NB4 (cell line): ENCODE results near the gene C19orf85.

Experiments used
- MAX ChIP-seq: IDR thresholded peaks from 2 replicates; pipeline ENCODE4 v1.6.1; 2011; ENCODE audit warnings: low read depth, low read length
- TF ChIP-seq, protein P1 (sequence below): IDR thresholded peaks from one replicate; pipeline ENCODE4 v1.5.1; 2012; ENCODE audit warnings: low read depth, low read length

GRCh38 chr19:55498246-55498840 is 33.8 kb upstream of the C19orf85 start:
- TF ChIP-seq, protein P1, sequence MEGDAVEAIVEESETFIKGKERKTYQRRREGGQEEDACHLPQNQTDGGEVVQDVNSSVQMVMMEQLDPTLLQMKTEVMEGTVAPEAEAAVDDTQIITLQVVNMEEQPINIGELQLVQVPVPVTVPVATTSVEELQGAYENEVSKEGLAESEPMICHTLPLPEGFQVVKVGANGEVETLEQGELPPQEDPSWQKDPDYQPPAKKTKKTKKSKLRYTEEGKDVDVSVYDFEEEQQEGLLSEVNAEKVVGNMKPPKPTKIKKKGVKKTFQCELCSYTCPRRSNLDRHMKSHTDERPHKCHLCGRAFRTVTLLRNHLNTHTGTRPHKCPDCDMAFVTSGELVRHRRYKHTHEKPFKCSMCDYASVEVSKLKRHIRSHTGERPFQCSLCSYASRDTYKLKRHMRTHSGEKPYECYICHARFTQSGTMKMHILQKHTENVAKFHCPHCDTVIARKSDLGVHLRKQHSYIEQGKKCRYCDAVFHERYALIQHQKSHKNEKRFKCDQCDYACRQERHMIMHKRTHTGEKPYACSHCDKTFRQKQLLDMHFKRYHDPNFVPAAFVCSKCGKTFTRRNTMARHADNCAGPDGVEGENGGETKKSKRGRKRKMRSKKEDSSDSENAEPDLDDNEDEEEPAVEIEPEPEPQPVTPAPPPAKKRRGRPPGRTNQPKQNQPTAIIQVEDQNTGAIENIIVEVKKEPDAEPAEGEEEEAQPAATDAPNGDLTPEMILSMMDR, result no peak
- TF ChIP-seq MAX, result no peak
